GM21526 (cell line): Measurements from ENCODE around the gene LAMA2.

ENCODE experiments used
- ATAC-seq: cut with Tn5 transposase; IDR thresholded peaks from one replicate; pipeline ENCODE4 v1.9.1; 2021; ENCODE audit warnings: moderate library complexity; ENCODE audit not compliant: unreplicated experiment, low FRiP score

Gene LAMA2

DNA sequence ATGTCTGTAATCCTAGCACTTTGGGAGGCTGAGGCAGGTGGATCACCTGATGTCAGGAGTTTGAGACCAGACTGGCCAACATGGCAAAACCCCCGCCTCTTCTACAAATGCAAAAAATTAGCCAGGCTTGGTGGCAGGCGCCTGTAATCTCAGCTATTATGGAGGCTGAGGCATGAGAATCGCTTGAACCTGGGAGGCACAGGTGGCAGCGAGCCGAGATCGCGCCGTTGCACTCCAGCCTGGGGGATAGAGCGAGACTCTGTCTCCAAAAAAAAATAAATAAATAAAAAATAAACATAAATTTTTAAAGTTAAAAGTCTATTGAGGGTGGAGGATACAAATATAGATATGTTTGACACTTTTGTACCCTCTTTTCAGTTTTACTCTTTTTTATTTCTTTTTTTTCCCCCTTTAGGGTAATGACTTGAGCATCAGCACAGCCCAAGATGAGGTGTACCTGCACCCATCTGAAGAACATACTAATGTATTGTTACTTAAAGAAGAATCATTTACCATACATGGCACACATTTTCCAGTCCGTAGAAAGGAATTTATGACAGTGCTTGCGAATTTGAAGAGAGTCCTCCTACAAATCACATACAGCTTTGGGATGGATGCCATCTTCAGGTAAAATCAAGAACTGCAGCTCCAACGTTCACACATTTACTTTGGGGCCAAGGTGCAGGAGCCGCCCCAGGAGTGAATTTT is 368.9 kb downstream of the LAMA2 start:
- ATAC-seq: peak; percentile 98

DNA sequence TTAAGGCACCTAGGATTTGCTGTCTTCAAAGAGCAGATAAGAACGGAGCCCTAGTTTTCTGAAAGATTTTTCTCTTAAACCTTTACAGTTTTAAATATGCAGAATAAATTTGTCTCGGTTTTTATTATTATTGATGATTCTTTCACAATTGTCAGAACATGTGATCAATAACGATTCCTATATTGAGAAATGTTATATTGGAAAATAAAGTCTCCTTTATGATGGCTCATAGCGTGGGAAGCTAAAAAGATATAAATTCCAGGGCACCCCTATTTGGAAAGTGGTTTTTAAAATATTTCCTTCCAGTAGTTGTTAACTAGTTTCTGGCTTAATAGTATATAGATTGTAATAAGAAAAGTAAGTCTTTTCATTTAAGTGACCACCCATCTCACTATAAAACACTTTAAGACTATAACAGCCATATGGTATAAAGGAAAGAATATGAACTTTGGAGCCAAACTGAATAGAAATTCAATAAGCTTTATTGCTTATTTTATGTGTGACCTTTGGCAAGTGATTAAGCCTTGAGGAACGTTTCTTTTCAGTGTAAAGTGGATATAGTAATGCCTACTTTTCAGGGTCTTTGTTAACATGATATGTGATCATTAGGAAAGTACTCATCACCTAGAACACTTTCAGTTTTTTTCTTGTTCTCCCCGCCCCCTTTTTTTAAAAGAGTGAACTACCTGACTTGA is 369.6 kb downstream of the LAMA2 start:
- no peak for ATAC-seq

DNA sequence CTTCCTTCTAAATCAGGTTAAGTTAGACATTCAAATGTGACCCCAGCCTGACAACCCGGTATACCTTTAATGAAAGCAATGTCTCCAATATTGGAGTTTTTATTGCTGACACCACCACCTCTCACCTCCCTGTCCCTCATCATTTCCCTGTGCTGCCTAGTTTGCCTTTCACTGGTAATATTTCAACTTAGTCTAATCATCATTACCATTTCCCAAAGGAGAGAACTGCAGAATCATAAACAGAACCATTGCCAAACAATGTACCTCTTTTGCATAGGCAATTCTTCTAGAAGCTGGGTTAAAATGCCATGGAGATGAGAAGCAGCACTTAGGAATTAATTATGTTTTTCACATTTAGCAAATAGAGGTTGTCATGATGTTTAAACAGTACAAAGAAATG is 370.3 kb downstream of the LAMA2 start:
- no peak for ATAC-seq

DNA sequence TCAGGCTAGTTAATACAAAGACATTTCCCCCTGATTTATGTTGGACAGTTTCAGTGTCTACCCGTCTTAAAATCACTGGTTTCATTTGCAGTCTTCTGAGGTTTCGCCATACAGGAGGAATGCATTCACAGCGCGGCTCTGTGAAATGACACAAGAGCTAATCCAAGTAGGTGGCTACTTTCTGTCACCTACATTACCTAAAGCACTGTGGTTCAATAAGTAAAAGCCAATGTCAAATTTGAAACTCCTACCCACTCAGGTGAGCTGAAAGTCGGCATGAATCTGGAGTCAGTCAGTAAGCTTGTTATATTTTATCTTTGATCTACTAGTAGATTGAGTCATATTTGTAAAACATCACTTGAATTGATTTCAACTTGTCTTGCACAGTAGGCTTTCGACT is 370.8 kb downstream of the LAMA2 start:
- ATAC-seq: no peak

DNA sequence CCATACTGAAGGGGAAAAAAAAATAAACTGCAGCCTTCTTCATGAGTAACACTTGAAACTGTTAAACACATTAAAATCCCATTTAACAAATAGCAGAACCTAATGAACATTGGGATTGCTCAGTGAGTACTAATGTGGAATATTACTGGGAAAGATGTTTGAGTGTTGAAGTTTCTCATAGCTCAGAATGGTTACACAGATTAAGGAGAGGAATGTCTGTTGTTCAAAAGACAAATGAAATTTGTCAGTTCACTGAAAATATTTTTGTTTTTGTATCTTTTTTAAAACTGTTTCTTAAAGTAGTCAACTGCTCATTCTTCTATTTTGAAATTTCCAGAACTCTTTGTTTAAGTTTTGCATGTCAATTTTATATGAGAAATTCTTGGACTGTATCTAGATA is 374.3 kb downstream of the LAMA2 start:
- no peak for ATAC-seq

DNA sequence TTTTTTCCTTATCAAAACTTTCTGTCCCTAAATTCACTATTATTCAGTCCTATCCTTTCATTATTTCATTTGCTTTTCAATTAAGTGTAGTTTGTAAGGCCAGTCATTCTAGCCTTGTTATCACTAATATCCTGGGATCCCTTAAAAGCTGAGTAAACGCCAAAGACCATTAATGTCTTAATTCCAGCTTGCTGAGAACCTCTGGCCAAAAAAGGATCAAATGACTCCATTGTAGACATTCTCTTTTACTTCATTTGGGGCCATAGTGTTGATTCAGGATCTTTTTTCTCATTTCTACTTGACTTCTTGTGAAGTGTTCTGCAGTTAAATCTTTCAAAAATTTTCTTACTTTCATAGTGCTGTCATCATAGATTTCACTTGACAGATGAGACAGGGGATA is 379.7 kb downstream of the LAMA2 start:
- ATAC-seq: no peak

DNA sequence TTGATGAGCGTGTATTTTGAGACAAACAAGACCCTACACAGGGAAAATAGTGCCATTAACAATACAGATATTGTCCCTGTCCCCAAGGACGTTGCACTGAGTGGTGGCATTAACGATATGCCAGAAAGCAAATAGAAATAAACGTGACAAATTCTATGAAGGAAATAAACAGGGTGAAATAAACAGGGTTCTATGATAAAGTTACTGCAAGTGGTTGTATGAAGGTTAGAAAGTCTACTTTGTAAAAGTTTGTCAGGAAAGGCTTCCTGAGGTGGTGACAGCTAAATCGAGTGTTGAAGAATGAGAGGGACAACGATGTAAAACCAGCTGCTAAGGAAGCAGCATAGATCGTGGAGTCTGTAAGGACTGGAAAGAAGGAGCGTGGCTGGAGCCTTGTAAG is 380.2 kb downstream of the LAMA2 start:
- ATAC-seq: no peak

DNA sequence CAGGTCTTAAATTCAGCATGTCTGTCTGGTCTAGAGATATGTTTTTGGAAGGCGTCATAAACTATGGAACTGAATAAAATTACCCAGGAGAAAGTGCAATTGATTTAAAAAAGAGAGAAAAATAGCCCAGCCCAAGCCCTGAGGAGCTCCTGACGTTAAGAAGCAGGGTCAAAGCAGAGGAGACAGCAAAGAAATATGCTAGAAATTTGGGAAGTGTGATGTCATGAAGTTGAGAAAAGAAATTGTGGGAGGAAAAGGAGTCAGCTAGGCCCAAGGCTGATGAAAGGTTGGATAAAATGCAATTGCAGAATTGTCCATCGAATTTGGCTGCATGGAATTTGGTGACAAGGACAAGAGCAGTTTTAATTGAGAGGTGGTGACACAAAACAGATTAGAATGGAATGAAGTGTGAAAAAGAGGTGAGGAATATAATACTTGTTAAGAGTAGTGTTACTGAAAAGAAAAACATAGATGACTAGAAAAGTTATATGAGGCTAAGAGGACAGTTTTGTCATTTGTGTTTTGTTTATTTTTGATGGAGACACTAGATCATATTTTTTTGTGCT is 381.6 kb downstream of the LAMA2 start:
- no peak for ATAC-seq

DNA sequence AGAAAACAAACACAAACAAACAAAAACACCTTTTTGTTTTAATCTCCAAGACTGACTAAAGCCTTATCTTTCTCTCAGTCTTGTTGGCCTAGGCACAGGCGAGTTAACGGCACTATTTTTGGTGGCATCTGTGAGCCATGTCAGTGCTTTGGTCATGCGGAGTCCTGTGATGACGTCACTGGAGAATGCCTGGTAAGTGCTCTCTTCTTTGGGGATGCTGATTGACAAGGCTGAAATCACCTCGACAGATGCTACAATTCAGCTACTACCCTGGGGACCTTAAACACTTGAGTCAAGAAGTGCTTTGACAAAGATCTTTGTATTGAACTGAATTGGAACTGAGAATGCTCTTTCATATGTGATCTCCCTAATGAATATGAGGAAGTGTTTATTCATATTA is 384.1 kb downstream of the LAMA2 start:
- ATAC-seq: no peak

DNA sequence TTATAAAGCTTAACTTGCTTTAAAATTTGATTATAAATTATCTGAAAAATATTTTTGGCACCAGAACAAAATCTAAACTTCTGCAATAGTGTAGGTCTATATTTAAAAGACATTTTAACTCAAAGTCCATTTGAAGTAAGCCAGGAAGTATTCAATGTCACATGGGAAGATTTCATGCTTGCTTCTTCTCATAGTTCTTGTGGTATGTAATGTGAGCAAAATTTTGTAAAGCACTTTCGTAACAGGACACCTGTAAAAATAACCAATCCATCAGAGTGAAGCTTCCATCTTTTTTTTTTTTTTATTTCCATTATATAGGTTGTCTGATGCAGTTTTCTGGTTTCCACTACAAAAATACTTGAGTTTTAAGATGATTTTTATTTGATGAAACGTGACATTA is 386.1 kb downstream of the LAMA2 start:
- ATAC-seq: no peak

DNA sequence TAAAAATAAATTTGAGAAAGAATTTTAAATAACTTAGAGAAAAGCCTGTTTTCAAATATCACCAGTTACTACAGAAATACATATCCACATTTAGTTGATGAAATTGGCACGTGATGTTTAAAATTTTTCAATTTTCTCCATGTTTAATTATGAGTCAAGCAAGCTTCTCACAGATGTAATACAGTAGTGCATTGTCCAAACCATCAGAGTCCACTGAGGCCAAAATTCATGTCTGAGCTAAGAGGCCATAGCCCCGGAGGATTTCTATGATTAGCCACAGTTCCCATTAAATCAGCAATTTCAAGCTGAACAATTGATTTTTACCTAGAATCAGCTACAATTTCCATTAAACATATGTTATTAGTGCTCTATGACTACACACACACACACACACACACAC is 387.0 kb downstream of the LAMA2 start:
- no peak for ATAC-seq

DNA sequence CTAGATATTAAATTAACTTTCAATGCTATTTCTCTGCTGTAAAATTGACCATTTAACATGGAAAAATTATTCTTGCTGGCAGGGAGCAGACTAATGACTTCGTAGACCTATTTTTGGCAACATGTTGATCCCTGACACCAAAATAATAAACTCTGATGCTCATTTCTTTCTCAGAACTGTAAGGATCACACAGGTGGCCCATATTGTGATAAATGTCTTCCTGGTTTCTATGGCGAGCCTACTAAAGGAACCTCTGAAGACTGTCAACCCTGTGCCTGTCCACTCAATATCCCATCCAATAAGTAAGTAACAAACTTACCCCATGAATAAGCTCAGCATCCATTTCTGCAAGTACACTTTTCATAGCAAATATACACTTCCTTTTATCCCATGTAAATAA is 387.5 kb downstream of the LAMA2 start:
- no peak for ATAC-seq

DNA sequence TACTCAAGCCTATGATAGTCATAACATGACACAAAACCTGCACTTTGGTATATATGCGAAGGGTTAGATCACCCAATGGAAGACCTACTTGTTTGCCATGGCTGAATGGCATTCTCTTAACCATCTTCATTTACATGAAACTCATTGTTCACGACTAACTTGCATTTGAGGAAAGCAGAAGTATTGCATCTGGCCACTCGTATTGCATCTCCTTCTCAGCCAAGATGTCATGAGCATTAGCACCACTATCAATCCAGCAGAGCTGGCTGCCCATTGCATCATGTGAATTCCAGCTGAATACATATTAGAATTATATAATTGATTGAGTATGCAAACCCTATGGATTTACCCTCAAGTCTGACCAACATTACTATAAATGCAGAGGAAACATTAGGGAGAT is 390.2 kb downstream of the LAMA2 start:
- no peak for ATAC-seq

DNA sequence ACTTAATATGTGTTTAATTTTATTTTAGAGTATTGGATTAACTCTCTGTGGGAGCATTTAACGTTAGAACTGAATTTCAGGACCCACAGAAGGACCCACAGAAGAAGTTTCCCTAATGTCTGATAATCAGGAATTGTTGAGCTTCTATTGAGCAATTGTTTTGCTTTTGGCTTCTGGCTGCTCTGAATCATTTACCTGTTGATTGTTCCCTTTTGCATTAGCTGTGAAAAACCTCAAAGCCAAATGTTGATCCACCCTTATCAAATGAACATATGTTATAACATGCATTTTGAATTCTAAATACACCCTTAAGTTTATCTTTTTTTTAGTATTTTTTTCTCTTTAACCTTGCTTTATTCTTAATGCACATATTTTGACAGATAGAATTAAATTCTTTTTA is 393.5 kb downstream of the LAMA2 start:
- ATAC-seq: no peak

DNA sequence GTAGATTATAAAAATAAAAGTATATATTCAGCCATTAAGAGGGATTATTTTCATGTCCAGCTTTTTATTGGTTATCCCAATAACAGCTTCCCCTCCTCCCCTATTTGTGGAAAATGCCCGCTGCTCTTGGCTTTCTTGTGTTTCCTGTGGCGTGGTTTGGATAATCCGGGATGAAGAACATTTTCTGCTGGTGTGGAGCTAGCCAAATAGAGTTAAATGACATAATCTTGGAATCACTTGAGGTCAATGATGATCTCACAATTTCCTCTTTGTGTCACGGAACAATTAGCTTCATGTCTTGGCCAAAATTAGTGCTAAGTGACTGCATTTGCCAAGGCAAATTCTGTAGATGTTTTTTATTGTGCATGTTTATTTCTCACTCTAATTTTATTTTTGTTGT is 394.0 kb downstream of the LAMA2 start:
- no peak for ATAC-seq

DNA sequence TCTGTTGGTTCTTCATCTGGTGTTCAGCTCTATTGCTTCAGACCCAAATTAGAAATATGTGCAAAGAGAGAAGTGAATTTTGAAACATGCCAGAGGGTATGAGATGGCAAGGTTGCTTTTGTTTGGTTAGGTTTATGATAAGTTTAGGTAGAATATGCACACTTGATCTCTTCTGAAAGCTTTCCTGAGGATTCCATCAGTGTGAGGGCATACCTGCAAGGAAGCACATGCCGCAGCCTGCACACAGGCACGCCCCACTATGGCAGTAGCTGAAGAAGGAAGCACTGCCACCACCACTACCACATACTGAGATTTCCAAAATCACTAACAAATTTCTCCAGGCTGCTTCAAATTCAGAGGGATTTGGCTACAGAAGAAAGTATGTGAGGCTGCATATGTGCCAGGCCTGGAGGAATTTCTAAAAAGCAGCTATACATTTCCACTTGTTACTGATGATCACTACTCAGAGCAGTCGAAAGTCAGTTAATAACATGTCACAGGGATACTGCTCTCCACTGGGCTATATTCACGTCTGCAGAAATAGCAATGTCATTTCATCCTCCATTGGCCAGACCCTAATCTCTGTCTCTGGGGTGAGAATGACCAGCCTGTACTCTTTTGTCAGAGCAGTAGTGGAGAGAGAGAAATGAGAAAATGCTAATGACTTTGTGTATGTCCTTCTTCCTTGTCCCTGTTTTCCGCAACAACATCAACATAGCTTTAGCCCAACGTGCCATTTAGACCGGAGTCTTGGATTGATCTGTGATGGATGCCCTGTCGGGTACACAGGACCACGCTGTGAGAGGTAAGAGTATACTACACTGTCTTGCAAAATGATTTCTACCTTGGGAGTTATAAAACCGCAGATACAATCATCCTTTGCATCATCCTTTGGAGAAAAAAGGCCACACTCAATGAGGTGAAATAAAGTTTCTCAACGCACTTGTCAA is 396.7 kb downstream of the LAMA2 start:
- ATAC-seq: no peak

DNA sequence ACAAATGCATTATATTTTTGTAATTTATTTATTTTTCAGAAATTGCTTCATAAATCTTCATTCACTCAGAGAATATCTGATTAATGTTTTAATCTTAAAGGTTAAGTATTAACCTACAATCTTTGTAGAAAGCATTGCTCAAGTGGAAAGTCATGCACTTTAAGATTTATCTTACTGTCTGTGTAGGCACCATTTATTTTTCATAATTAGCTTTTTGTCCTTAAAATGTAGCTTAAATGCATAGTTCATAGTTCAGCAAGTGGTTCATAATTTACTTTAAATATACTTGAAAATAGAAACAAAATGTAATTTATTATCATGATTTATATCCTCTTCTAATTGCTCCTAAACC is 397.3 kb downstream of the LAMA2 start:
- no peak for ATAC-seq

DNA sequence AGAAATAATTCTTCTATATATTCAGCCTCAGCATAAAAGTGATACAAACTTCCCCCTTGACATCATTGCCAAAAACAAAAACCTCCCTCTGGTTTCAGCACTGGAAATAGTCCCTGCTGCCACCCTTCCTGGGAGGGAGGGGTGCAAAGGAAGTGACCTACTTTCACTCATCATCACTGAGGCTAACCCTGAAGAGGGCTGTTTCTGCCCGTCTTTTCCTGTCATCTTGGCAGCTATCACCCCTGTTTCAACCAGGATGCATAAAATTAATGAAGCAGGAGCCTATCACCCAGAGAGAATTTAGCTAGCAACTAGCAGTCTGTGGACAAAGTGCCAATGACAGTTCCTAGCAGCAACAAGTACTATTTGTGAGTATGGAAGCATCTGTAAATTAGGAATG is 397.8 kb downstream of the LAMA2 start:
- no peak for ATAC-seq

DNA sequence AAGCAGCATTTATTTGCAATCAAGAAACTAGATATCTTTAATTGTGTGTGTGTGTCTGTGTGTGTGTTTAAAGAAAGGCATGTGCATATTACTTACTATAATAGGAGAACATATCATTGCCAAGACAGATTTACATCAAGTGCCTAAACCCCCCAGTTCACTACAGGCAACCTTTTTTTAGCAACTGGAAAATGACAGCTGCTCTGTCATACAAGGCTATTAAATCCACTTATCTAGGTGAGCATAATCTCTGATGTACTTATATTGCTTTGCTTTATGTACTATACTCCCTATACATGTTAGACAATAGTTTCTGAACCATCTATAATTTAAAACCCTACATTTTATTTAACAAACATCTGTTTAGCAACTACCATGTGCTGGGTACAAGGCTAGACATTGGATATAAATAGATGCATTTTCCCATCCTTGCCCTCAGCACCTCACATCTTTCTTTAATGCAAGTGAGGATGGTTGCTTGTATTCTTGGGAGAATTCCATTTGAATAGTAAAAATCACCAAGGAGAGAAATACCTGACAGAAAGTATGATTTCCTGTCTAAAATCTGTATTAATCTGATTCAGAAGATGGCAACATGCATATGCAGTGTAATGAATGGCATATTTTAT is 398.3 kb downstream of the LAMA2 start:
- no peak for ATAC-seq

DNA sequence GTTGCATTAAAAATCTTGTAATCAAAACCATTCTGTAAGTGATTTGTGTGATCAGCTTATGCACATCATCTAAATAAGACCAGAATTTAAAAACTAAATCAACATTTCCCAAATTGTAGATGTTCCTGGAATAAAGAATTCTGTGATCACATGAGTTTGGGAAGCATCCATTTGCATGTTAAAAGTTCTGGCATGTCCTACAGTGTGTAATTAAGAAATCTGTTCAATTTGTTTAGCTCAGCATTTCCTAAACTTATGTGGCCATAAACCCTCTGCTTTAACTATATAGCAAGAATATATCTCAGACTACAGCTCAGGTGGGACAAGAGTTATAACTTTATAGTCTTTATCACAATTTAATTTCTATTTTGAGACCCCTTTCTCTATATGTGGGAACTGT is 399.1 kb downstream of the LAMA2 start:
- ATAC-seq: no peak

DNA sequence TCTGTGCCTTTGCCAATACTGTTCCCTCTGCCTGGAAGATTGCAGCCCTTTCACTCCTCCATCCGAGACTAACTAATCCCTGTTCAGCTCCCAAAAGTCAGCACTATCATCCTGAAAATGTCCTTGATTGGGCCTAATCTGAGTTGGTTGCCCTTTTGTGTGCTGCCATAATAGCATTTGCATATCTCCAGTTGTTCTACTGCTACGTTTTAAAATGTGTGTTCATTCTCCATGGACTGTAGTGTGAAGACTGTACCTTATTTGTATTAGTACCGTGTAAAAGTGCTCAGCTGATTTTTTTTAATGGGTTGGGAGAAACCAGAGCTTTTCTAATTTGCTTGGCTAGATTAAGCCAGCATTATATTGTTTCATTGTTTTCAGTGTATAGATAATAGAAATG is 401.3 kb downstream of the LAMA2 start:
- ATAC-seq: no peak
